ENCODE measurements around the gene SH3RF3. TPM values are rescaled to one million over a fixed set of nuclear protein-coding genes. Genes with fewer than 3 reads are reported as not detected.

Gene SH3RF3
- total RNA-seq, 1 donor from 2014 or later: 1.7 TPM

DNA sequence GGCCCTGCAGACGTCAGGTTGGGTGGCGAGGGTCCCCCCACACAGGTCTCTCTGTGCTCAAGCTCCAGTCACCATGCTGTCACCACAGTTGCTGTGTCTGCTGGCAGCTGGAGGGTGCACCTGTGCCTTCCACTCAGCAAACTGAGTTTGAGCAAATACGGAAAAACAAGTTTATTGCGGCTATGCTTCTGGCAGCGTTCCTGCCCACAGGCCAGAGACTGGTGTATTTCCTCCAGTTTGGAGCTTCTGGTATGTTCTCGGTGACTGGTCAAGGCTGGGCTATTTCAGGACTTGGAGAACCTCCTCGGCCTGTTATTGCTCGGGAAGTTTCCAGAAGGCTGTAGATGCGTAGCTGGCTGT, 352.2 kb downstream of the SH3RF3 start:
- H3K4me3 Mint-ChIP-seq (ENCODE audit: unreplicated experiment): no peak overlapping the region
- H3K27ac Mint-ChIP-seq (ENCODE audit: unreplicated experiment): no peak overlapping the region
- peaks cover 3% of the 10 kb centered on the region for H3K27me3 Mint-ChIP-seq (ENCODE audit: unreplicated experiment)
- peaks cover 28% of the 10 kb centered on the region for H3K4me1 Mint-ChIP-seq (ENCODE audit: low read depth, unreplicated experiment)
- peaks cover 6% of the 10 kb centered on the region for H3K9me3 Mint-ChIP-seq (ENCODE audit: unreplicated experiment)
- H3K36me3 Mint-ChIP-seq (ENCODE audit: unreplicated experiment): no peaks in the 10 kb centered on the region
- no peak for DNase-seq
- TF ChIP-seq, protein P1, sequence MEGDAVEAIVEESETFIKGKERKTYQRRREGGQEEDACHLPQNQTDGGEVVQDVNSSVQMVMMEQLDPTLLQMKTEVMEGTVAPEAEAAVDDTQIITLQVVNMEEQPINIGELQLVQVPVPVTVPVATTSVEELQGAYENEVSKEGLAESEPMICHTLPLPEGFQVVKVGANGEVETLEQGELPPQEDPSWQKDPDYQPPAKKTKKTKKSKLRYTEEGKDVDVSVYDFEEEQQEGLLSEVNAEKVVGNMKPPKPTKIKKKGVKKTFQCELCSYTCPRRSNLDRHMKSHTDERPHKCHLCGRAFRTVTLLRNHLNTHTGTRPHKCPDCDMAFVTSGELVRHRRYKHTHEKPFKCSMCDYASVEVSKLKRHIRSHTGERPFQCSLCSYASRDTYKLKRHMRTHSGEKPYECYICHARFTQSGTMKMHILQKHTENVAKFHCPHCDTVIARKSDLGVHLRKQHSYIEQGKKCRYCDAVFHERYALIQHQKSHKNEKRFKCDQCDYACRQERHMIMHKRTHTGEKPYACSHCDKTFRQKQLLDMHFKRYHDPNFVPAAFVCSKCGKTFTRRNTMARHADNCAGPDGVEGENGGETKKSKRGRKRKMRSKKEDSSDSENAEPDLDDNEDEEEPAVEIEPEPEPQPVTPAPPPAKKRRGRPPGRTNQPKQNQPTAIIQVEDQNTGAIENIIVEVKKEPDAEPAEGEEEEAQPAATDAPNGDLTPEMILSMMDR (IDR thresholded peaks at IDR 0.05; ENCODE audit: partially characterized antibody, unreplicated experiment): no peak

DNA sequence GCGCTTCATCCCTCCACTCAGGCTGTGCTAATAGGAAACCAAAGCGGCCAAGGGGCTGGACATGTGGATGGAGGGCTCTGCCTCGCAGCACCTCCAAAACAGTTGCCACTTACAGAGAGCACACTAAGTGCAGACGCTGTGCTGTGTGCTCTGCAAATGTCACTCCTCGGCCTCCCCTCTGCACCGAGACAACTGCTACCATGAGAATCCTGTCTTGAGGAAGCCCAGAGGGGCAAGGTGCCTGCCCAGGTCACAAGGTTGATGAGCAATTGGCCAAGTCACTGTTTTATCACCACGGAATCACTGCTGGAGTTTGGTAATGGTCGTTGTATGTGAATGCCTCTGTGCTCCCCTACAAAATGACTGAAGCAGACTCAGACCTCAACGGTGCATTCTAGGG, 352.6 kb downstream of the SH3RF3 start:
- Mint-ChIP-seq H3K9me3 (ENCODE audit: unreplicated experiment) (peaks cover 6% of the 10 kb centered on the region), H3K27ac (ENCODE audit: unreplicated experiment) (no peak overlapping the region), H3K4me3 (ENCODE audit: unreplicated experiment) (no peak overlapping the region), H3K27me3 (ENCODE audit: unreplicated experiment) (peaks cover 3% of the 10 kb centered on the region), H3K36me3 (ENCODE audit: unreplicated experiment) (no peaks in the 10 kb centered on the region), H3K4me1 (ENCODE audit: low read depth, unreplicated experiment) (peaks cover 28% of the 10 kb centered on the region)
- TF ChIP-seq, protein P1 (IDR thresholded peaks at IDR 0.05; ENCODE audit: partially characterized antibody, unreplicated experiment): no peak
- no peak for DNase-seq

DNA sequence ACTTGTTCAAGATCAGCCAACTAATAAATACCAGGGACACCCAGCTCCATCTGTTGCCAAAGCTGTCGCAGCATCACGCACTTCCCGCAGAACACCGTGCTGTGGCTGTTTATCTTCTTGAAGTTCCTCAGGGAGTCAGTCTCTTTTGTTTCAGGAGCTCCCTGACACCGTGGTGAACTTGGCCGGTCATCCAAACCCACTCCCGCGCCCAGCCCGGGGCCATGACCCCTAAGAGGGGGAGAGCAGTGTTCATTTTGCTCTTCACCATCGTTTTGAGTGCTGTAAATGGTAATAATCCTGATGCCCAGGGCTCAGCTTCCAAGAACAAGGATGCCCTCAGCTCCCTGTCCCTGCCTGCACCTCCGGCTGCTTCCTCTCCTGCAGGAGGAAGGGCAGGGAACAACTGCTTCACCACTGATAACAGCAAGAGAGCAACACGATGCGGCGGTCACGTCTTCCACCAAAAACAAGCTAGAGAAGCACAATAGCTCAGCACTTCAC, 353.4 kb downstream of the SH3RF3 start:
- Mint-ChIP-seq H3K36me3 (ENCODE audit: unreplicated experiment) (no peaks in the 10 kb centered on the region), H3K27ac (ENCODE audit: unreplicated experiment) (peak overlapping the region; percentile 44), H3K9me3 (ENCODE audit: unreplicated experiment) (peaks cover 6% of the 10 kb centered on the region), H3K27me3 (ENCODE audit: unreplicated experiment) (peaks cover 3% of the 10 kb centered on the region), H3K4me3 (ENCODE audit: unreplicated experiment) (no peak overlapping the region), H3K4me1 (ENCODE audit: low read depth, unreplicated experiment) (peaks cover 31% of the 10 kb centered on the region)
- DNase-seq: no peak
- TF ChIP-seq, protein P1 (IDR thresholded peaks at IDR 0.05; ENCODE audit: partially characterized antibody, unreplicated experiment): no peak

DNA sequence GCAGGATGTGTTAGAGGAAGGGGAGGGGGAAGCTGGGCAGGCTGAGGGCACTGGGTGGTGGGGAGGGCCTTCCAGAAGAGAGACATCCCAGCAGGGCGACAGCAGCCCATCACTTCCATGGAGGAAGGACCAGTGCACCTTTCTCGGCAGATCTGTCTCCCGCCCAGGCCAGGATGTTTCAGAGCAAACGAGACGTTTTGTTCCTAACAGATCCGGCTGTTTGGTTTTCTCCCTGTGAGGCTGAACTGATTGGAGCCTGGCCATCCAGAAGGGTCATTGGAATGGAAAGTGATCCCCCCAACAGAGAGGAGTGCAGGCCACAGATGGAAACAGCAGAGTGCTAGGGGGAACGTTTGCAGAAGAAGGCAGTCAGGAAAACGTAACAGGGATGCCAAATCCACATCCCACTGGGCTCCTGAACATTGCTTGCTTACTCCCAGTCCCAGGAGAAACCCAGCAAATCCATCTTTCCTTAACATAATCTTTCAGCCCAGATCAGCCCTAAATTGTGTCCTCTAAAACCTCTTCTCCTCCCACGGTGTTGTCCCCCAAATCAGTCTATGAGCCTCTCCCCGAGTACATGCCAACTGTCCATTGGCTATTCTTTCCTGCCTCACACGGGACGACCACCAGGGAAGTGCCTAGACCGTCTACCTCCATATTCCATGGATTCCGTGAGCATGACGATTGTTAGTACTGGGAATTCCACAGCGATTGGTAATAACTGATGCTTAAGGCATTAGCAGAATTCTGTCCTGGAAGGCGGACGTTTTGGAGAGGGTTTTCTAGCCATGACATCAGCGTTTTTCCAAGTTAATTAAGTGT, 357.9 kb downstream of the SH3RF3 start:
- DNase-seq: no peak
- TF ChIP-seq, protein P1 (IDR thresholded peaks at IDR 0.05; ENCODE audit: partially characterized antibody, unreplicated experiment): no peak
- H3K27me3 Mint-ChIP-seq (ENCODE audit: unreplicated experiment): peaks cover 2% of the 10 kb centered on the region
- H3K36me3 Mint-ChIP-seq (ENCODE audit: unreplicated experiment): no peaks in the 10 kb centered on the region
- H3K4me1 Mint-ChIP-seq (ENCODE audit: low read depth, unreplicated experiment): peaks cover 21% of the 10 kb centered on the region
- no peaks in the 10 kb centered on the region for H3K9me3 Mint-ChIP-seq (ENCODE audit: unreplicated experiment)
- H3K27ac Mint-ChIP-seq (ENCODE audit: unreplicated experiment): no peak overlapping the region
- H3K4me3 Mint-ChIP-seq (ENCODE audit: unreplicated experiment): no peak overlapping the region

DNA sequence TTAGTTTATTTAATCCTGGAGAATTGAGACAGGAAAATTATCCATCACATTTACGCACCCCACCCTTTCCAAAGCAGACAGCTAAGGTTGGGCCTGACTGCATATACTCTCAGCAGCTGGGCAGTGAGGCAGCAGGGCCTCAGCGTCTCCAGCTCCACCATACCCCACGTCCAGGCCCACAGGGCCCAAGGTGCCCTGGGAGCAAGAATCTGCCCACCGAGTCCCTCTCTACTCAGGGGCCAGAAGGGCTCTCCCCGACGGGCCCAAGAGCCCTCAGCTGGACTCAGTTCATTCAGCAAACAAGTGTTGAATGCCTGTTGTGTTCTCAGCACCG, 358.5 kb downstream of the SH3RF3 start:
- DNase-seq: no peak
- H3K36me3 Mint-ChIP-seq (ENCODE audit: unreplicated experiment): no peaks in the 10 kb centered on the region
- H3K4me1 Mint-ChIP-seq (ENCODE audit: low read depth, unreplicated experiment): peaks cover 17% of the 10 kb centered on the region
- no peaks in the 10 kb centered on the region for H3K9me3 Mint-ChIP-seq (ENCODE audit: unreplicated experiment)
- H3K27ac Mint-ChIP-seq (ENCODE audit: unreplicated experiment): no peak overlapping the region
- no peak overlapping the region for H3K4me3 Mint-ChIP-seq (ENCODE audit: unreplicated experiment)
- H3K27me3 Mint-ChIP-seq (ENCODE audit: unreplicated experiment): peaks cover 2% of the 10 kb centered on the region
- TF ChIP-seq, protein P1 (IDR thresholded peaks at IDR 0.05; ENCODE audit: partially characterized antibody, unreplicated experiment): no peak

All from glutamatergic neuron (in vitro differentiated cells).